K562 (cell line): ENCODE results near the gene CLDN11. TPM values are rescaled to one million over a fixed set of nuclear protein-coding genes. Genes with fewer than 3 reads are reported as not detected.
A peak's percentile ranks its signal among the peaks of the same experiment; 100 is the strongest.

Experiments
- ATAC-seq: fragments of 200-7000 bp; cut with Tn5 transposase; 3 replicates; pipeline ENCODE4 v1.9.1; 2020; ENCODE audit warnings: moderate library complexity
- BruUV-seq: library from RNA; stranded (reverse); fragments of 400-500 nt; replicated peaks from 2 replicates; lab custom pipeline; 2021; lab: Mats Ljungman, UMichigan
- CTCF ChIA-PET: fragments of 300-600 bp; formaldehyde crosslinking; extraction: SDS; loops from one replicate; lab custom pipeline; 2021; ENCODE audit warnings: low intra/inter-chr PET ratio; lab: Yijun Ruan, JAX
- POLR2A ChIA-PET: fragments of 300-600, 350-650 bp; sonication (Branson Sonifier 250); formaldehyde crosslinking; extraction: SDS; loops from one replicate; lab custom pipeline; 2021; ENCODE audit warnings: antibody characterized with exemption, inconsistent platforms; lab: Yijun Ruan, JAX
- DNase-seq, 4 experiments: peaks; one replicate each; pipeline versions ENCODE4 v3.0.0 to v3.0.0-alpha.2; 2011 to 2018; ENCODE audit warnings: low spot score in 3 of 4, mixed read lengths in 3 of 4; ENCODE audit errors: extremely low read depth in 1 of 4
- FAIRE-seq: peaks from 2 replicates; lab custom pipeline; 2011; peaks lifted over from hg19 to GRCh38; lab: Jason Lieb, UNC
- H2AFZ ChIP-seq: 2 replicates; pipeline ENCODE4 v1.6.0; 2011; ENCODE audit warnings: low read depth, low read length, control low read depth, inconsistent platforms
- H3K27ac ChIP-seq: fragments of 200-600 bp; 3 replicates; pipeline ENCODE4 v1.8.0; 2011; ENCODE audit warnings: low read depth, mild to moderate bottlenecking, control low read depth, inconsistent platforms, low read length, moderate library complexity, mixed read lengths; ENCODE audit errors: extremely low read depth
- H3K27me3 ChIP-seq, 2 experiments: fragments of 300-600 bp in 1 of 2; 2 replicates in 1 of 2; 3 replicates in 1 of 2; pipeline versions ENCODE4 v1.6.0 to v1.8.0; 2011; ENCODE audit warnings: inconsistent platforms in 2 of 2, low read length in 2 of 2, mild to moderate bottlenecking in 1 of 2, mixed read lengths in 1 of 2, moderate library complexity in 1 of 2; ENCODE audit not compliant: control insufficient read depth in 2 of 2, insufficient read depth in 2 of 2
- H3K36me3 ChIP-seq: fragments of 300-600 bp; 3 replicates; pipeline ENCODE4 v1.8.0; 2011; ENCODE audit warnings: mild to moderate bottlenecking, low read length, inconsistent platforms; ENCODE audit not compliant: control insufficient read depth, insufficient read depth
- H3K4me1 ChIP-seq, 2 experiments: fragments of 200-600 bp in 1 of 2; replicated peaks in 1 of 2; 2 replicates in 1 of 2; 3 replicates in 1 of 2; pipeline versions ENCODE4 v1.5.1 to v1.8.0; 2011; ENCODE audit warnings: inconsistent platforms in 2 of 2, low read length in 2 of 2, mild to moderate bottlenecking in 1 of 2, mixed read lengths in 1 of 2, moderate library complexity in 1 of 2; ENCODE audit not compliant: control insufficient read depth in 2 of 2, insufficient read depth in 2 of 2
- H3K4me2 ChIP-seq: 2 replicates; pipeline ENCODE4 v1.6.1; 2011; ENCODE audit warnings: low read length, control low read depth, inconsistent platforms, mixed read lengths; ENCODE audit not compliant: insufficient read depth
- H3K4me3 ChIP-seq: fragments of 200-600 bp; sonication (generic), shearing (Covaris generic); 2 replicates; pipeline ENCODE4 v1.5.1; 2016; ENCODE audit warnings: control low read depth, inconsistent platforms
- H3K79me2 ChIP-seq: fragments of 200-600 bp; 3 replicates; pipeline ENCODE4 v1.8.0; 2011; ENCODE audit warnings: low read length, inconsistent platforms; ENCODE audit not compliant: control insufficient read depth, insufficient read depth
- H3K9ac ChIP-seq, 2 experiments: 2 replicates each; pipeline versions ENCODE4 v1.6.0 to v1.6.1; 2011; ENCODE audit warnings: low read depth in 2 of 2, low read length in 2 of 2, control low read depth in 1 of 2, inconsistent platforms in 1 of 2, mild to moderate bottlenecking in 1 of 2, mixed read lengths in 1 of 2; ENCODE audit not compliant: insufficient read depth in 1 of 2
- H3K9me1 ChIP-seq: one replicate; pipeline ENCODE4 v1.6.0; 2011; ENCODE audit warnings: inconsistent platforms, mild to moderate bottlenecking, low read length, moderate library complexity; ENCODE audit not compliant: control insufficient read depth, insufficient read depth
- H3K9me3 ChIP-seq: replicated peaks from 2 replicates; pipeline ENCODE4 v1.5.1; 2011; ENCODE audit warnings: low read depth, low read length, inconsistent platforms; ENCODE audit not compliant: control insufficient read depth, insufficient read depth
- H4K20me1 ChIP-seq: replicated peaks from 2 replicates; pipeline ENCODE4 v1.6.1; 2011; ENCODE audit warnings: low read length, inconsistent platforms, mixed read lengths; ENCODE audit not compliant: control insufficient read depth, insufficient read depth
- ARNT ChIP-seq, 2 experiments: fragments of 450-650 bp; IDR thresholded peaks; 2 replicates each; pipeline ENCODE4 v1.6.1; 2016; ENCODE audit warnings: mild to moderate bottlenecking in 1 of 2
- ATF1 ChIP-seq, 2 experiments: fragments of 450-650 bp in 1 of 2; IDR thresholded peaks; 2 replicates each; pipeline ENCODE4 v1.6.1; 2016; ENCODE audit warnings: missing compliant biosample characterization in 1 of 2, missing genetic modification characterization in 1 of 2
- CBX3 ChIP-seq, 2 experiments: IDR thresholded peaks; 1 replicate in 1 of 2; 2 replicates in 1 of 2; pipeline ENCODE4 v1.6.1; 2012; ENCODE audit warnings: inconsistent platforms in 2 of 2, low read length in 2 of 2, borderline replicate concordance in 1 of 2, control low read depth in 1 of 2
- ELF1 ChIP-seq: fragments of 200-800 bp; sonication (Bioruptor generic); IDR thresholded peaks from 2 replicates; pipeline ENCODE4 v1.6.1; 2016; ENCODE audit warnings: missing genetic modification characterization, missing compliant biosample characterization
- FOXK2 ChIP-seq, 2 experiments: fragments of 450-650 bp; IDR thresholded peaks in 1 of 2; conservative IDR thresholded peaks in 1 of 2; 2 replicates each; pipeline ENCODE4 v1.6.1; 2016; ENCODE audit warnings: low read depth in 2 of 2, mild to moderate bottlenecking in 1 of 2
- FOXP4 ChIP-seq: sonication (generic); formaldehyde crosslinking; IDR thresholded peaks from 2 replicates; pipeline ENCODE4 v1.8.0; 2022; ENCODE audit warnings: mild to moderate bottlenecking, missing genetic modification reagents, borderline replicate concordance
- HDAC3 ChIP-seq: fragments of 450-650 bp; IDR thresholded peaks from 2 replicates; pipeline ENCODE4 v1.6.1; 2018; ENCODE audit warnings: borderline replicate concordance, mild to moderate bottlenecking, moderate library complexity; ENCODE audit not compliant: partially characterized antibody
- HMGN3 ChIP-seq: IDR thresholded peaks from 2 replicates; pipeline ENCODE4 v1.6.1; 2011; ENCODE audit warnings: borderline replicate concordance, low read depth, mild to moderate bottlenecking, mixed read lengths, low read length; ENCODE audit not compliant: insufficient read length; ENCODE audit errors: extremely low read depth
- MXI1 ChIP-seq: IDR thresholded peaks from 2 replicates; pipeline ENCODE4 v1.6.1; 2011; ENCODE audit warnings: low read depth, mild to moderate bottlenecking, improper control_type of control experiment, low read length
- SIN3A ChIP-seq, 2 experiments: fragments of 150-350 bp in 1 of 2; IDR thresholded peaks; 2 replicates each; pipeline ENCODE4 v1.6.1; 2011 to 2016; ENCODE audit warnings: borderline replicate concordance in 2 of 2, low read depth in 2 of 2, low read length in 2 of 2, mild to moderate bottlenecking in 2 of 2, moderate library complexity in 2 of 2; ENCODE audit not compliant: control insufficient read depth in 1 of 2
- SMARCA4 ChIP-seq: fragments of 450-650 bp; IDR thresholded peaks from 2 replicates; pipeline ENCODE4 v1.6.1; 2016
- SMARCC2 ChIP-seq: fragments of 450-650 bp; IDR thresholded peaks from 2 replicates; pipeline ENCODE4 v1.6.1; 2017; ENCODE audit warnings: antibody characterized with exemption, moderate library complexity, mild to moderate bottlenecking, low read depth
- TRIM24 ChIP-seq, 2 experiments: fragments of 450-650 bp; IDR thresholded peaks; 2 replicates each; pipeline ENCODE4 v1.6.1; 2016
- ZNF232 ChIP-seq: sonication (generic); formaldehyde crosslinking; IDR thresholded peaks from 2 replicates; pipeline ENCODE4 v1.8.0; 2022; ENCODE audit warnings: mild to moderate bottlenecking, missing genetic modification reagents
- ZNF444 ChIP-seq: fragments of 250-450 bp; sonication (Bioruptor Pico); IDR thresholded peaks from 2 replicates; pipeline ENCODE4 v1.4.0; 2020; ENCODE audit warnings: mild to moderate bottlenecking, moderate library complexity
- WGBS: fragments of 100-300 bp; shearing (Covaris generic); methylation state at CpG from one replicate; pipeline ENCODE4 v1.1.6; 2016; ENCODE audit warnings: low coverage, mixed read lengths; ENCODE audit not compliant: insufficient coverage; ENCODE audit errors: missing lambda C conversion rate; 5-methylcytosine and 5-hydroxymethylcytosine counted together
- in situ Hi-C: fragments of 300-500 bp; cut with MboI; formaldehyde crosslinking; loops from 4 replicates; pipeline ENCODE4 v1.15.0; 2018; ENCODE audit warnings: inconsistent platforms, mixed read lengths
- intact Hi-C: fragments of 100-400 bp; cut with micrococcal nuclease; formaldehyde crosslinking; loops from 2 replicates; pipeline ENCODE4 v1.14.2; 2022
- polyA plus RNA-seq, 8 experiments: library from polyadenylated mRNA; depleted of rRNA in 4 of 8; stranded (reverse) in 5 of 8; unstranded in 3 of 8; fragments of >200 nt; fragmentation: Nextera tagmentation in 2 of 8; fragmentation: Illumina TruSeq in 1 of 8; extraction: Ambion mirVana in 2 of 8; extraction: Trizol in 1 of 8; gene quantifications; 2 replicates each; pipeline versions ENCODE4 v1.2.1 to v1.2.3, GENCODE V29; 2011 to 2014; ENCODE audit warnings: inconsistent platforms in 1 of 8, missing spikeins in 1 of 8
- total RNA-seq, 7 experiments: library from RNA; depleted of rRNA in 6 of 7; stranded (reverse); fragments of >200 nt in 6 of 7; fragmentation: Illumina TruSeq in 2 of 7; extraction: Trizol in 2 of 7; gene quantifications; 2 replicates each; pipeline versions ENCODE4 v1.2.1 to v1.2.3, GENCODE V29; 2011 to 2021; ENCODE audit warnings: low replicate concordance in 1 of 7
- TF ChIP-seq, protein P1 (sequence below): fragments of 450-650 bp; IDR thresholded peaks from one replicate; pipeline ENCODE4 v1.6.1; 2018; ENCODE audit warnings: mild to moderate bottlenecking, moderate library complexity; ENCODE audit not compliant: partially characterized antibody

The CLDN11 gene
- total and polyA plus RNA-seq, 9 of the 15 experiments (the other 6 are each of a cell fraction or from before 2014, with no cell fraction given) = 0.05 to 0.41 (median 0.18) TPM; not detected in 1

DNA sequence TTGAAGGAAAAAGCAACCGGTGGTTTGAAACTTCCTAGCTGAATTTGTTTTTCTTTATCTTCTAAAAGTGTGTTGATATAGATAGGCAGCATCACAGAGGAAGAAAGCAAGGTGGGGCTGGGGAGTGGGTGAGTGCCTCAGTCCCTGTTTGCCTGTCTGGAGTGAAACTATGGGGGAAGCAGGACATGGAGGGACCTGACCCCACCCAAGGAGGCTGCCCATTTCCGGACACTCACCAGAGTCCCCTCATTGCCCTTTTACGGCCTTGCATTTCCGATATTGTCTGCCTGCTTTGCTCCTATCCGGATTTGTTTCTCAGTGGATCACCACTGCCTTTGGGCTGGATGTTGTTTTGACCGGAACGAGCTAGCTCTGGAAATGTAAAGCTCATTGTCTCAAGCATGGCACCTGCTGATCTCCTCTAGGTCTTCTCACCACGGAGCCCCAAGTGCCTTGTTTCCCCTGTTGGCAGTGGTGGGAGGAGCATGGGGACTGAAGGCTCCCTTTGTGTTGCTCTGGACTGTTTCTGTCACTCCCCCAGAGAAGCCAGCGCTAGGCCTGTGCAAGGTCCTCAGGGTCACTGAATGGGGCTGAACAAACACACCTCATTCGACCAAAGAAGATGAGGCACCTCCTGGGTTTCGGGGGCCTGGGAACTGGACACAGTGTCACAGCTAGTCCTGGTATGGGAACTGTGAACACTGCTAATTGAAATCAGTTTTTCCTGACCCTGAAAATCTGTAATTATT, 7.0 kb downstream of the CLDN11 start:
- FAIRE-seq (peak; percentile 82), ATAC-seq (peak; percentile 93), DNase-seq (peak; percentile 22 to 66 (median 42))
- Histone ChIP-seq H3K27ac (peak overlapping the region; percentile 40; the same call in 2 of the 3 replicates), H3K4me1 (peaks cover 7 to 15% of the 10 kb centered on the region in 2 experiments; a peak in 4 of 5 replicates), H3K4me2 (peak overlapping the region; percentile 49), H3K36me3 (no peaks in the 10 kb centered on the region), H3K9me3 (no peaks in the 10 kb centered on the region), H3K9me1 (no peaks in the 10 kb centered on the region), H2AFZ (peak overlapping the region; percentile 97), H3K4me3 (no peak overlapping the region), H4K20me1 (no peaks in the 10 kb centered on the region), H3K9ac (peak overlapping the region; percentile 29 to 82; a peak in 1 of 4 replicates), H3K79me2 (no peaks in the 10 kb centered on the region), H3K27me3 (no peaks in the 10 kb centered on the region)
- BruUV-seq = no TSS peak
- CTCF ChIA-PET = no interaction called here
- in situ Hi-C loops = loop anchor here (10.0 kb wide), 1 partner anchor 269 kb away; no protein-coding TSS in a partner anchor
- 23% methylated on average over 11 of the region's 11 CpGs for WGBS
- POLR2A ChIA-PET = interaction anchor here (0.6 to 0.8 kb wide), 2 partner anchors 13 to 428 kb away, joined by 3 to 5 read pairs; no protein-coding TSS in a partner anchor
- intact Hi-C loops = loop anchor here (5.0 kb wide), 1 partner anchor 72 kb away; no protein-coding TSS in a partner anchor
- TF ChIP-seq FOXK2 (conservative IDR thresholded peaks at IDR 0.05 in 1 of 2, IDR thresholded peaks at IDR 0.05 in 1 of 2; ENCODE audit: low read depth in 2 of 2) (0 out of 4 replicates have a peak, but pooled peaks have one; percentile 18 to 27), MXI1 (no peak), HDAC3 (no peak), ATF1 (CRISPR knock-in tag; IDR thresholded peaks at IDR 0.05) (no peak), ATF1 (tag; IDR thresholded peaks at IDR 0.05) (0 out of 2 replicates have a peak, but pooled peaks have one; percentile 10), TRIM24 (IDR thresholded peaks at IDR 0.05) (no peak), ARNT (IDR thresholded peaks at IDR 0.05) (no peak), FOXP4 (CRISPR knock-in tag) (no peak), SMARCC2 (no peak), ZNF232 (CRISPR knock-in tag) (no peak), SMARCA4 (no peak), ZNF444 (no peak), HMGN3 (no peak), SIN3A (IDR thresholded peaks at IDR 0.05; ENCODE audit: borderline replicate concordance in 2 of 2, control insufficient read depth in 1 of 2, low read depth in 2 of 2, low read length in 2 of 2) (no peak), CBX3 (IDR thresholded peaks at IDR 0.05; ENCODE audit: borderline replicate concordance in 1 of 2, low read length in 2 of 2) (no peak), ELF1 (0 out of 2 replicates have a peak, but pooled peaks have one; percentile 25)
- TF ChIP-seq, protein P1, sequence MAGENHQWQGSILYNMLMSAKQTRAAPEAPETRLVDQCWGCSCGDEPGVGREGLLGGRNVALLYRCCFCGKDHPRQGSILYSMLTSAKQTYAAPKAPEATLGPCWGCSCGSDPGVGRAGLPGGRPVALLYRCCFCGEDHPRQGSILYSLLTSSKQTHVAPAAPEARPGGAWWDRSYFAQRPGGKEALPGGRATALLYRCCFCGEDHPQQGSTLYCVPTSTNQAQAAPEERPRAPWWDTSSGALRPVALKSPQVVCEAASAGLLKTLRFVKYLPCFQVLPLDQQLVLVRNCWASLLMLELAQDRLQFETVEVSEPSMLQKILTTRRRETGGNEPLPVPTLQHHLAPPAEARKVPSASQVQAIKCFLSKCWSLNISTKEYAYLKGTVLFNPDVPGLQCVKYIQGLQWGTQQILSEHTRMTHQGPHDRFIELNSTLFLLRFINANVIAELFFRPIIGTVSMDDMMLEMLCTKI = no peak
